HG03342 (cell line): ENCODE data around the gene MRPS18A.
"Not testable (repeated sequence)": the region's sequence is repeated elsewhere in the genome, so short reads cannot be mapped to it uniquely, and the experiment has no call there.

ENCODE experiments used
- ATAC-seq: cut with Tn5 transposase; IDR thresholded peaks from one replicate; pipeline ENCODE4 v1.9.1; 2021; ENCODE audit warnings: mild to moderate bottlenecking, moderate library complexity; ENCODE audit not compliant: unreplicated experiment

The MRPS18A gene

GRCh38 chr6:43639984-43640800 lies 47.4 kb downstream of the MRPS18A start:
- ATAC-seq: no peak

- ATAC-seq: peak; percentile 11
These were observed 51.3 kb downstream of the MRPS18A start for GRCh38 chr6:43636308-43636659.

GRCh38 chr6:43635387-43636307 lies 51.9 kb downstream of the MRPS18A start, which contains the start of gene MAD2L1BP:
Gene MAD2L1BP (plus strand): TSS chr6:43635840. CDS start chr6:43635876, 36 bp downstream.
- ATAC-seq: peak; percentile 89

- ATAC-seq: no peak
These were observed 52.8 kb downstream of the MRPS18A start for GRCh38 chr6:43634702-43635303.

GRCh38 chr6:43633002-43633401 lies 54.6 kb downstream of the MRPS18A start:
- ATAC-seq: not testable (repeated sequence)

GRCh38 chr6:43630980-43631619 lies 56.5 kb downstream of the MRPS18A start:
- ATAC-seq: no peak

GRCh38 chr6:43629505-43630300 lies 57.9 kb downstream of the MRPS18A start:
- peak; percentile 68 for ATAC-seq

- ATAC-seq: peak; percentile 81
These were observed 58.5 kb downstream of the MRPS18A start, which contains the start of gene GTPBP2 for GRCh38 chr6:43629104-43629504. Gene GTPBP2 (minus strand): TSS chr6:43629264. CDS start chr6:43629162, 102 bp downstream.

- ATAC-seq: no peak
These were observed 59.0 kb downstream of the MRPS18A start for GRCh38 chr6:43628393-43629103.

- no peak for ATAC-seq
These were observed 60.4 kb downstream of the MRPS18A start for GRCh38 chr6:43627008-43627825.

GRCh38 chr6:43625393-43625992 lies 62.1 kb downstream of the MRPS18A start:
- ATAC-seq: no peak

GRCh38 chr6:43624786-43625288 lies 62.8 kb downstream of the MRPS18A start:
- no peak for ATAC-seq

- no peak for ATAC-seq
These were observed 63.5 kb downstream of the MRPS18A start for GRCh38 chr6:43623880-43624785.

GRCh38 chr6:43622541-43622940 lies 65.0 kb downstream of the MRPS18A start:
- ATAC-seq: no peak

GRCh38 chr6:43621836-43622180 lies 65.8 kb downstream of the MRPS18A start:
- ATAC-seq: no peak
